Heart left ventricle (tissue), 16 donors: ENCODE results near the gene WRAP73. TPM values are rescaled to one million over a fixed set of nuclear protein-coding genes. Genes with fewer than 3 reads are reported as not detected.

ENCODE experiments used
- ATAC-seq, 4 donors: fragments of 200-7000 bp; cut with Tn5 transposase; one replicate each; pipeline ENCODE4 v1.9.1; 2020 to 2022; ENCODE audit warnings: moderate library complexity in 4 of 4, mild to moderate bottlenecking in 3 of 4, moderate number of reproducible peaks in 1 of 4
- DNase-seq, 5 donors: peaks; one replicate each; pipeline ENCODE4 v3.0.0-alpha.2; 2020
- H3K27ac ChIP-seq, 12 donors: fragments of 200-600 bp; sonication (generic) in 4 of 12; one replicate each; pipeline versions ENCODE4 v1.5.0 to v1.8.0; 2016 to 2022; ENCODE audit warnings: mild to moderate bottlenecking in 2 of 12
- H3K27me3 ChIP-seq, 9 donors: fragments of 200-600 bp; sonication (generic) in 2 of 9; one replicate each; pipeline versions ENCODE4 v1.5.1 to v1.8.0; 2016 to 2022; ENCODE audit warnings: mild to moderate bottlenecking in 3 of 9
- H3K36me3 ChIP-seq, 9 donors: fragments of 200-600 bp; sonication (generic) in 2 of 9; one replicate each; pipeline versions ENCODE4 v1.5.0 to v1.8.0; 2018 to 2022; ENCODE audit warnings: mild to moderate bottlenecking in 2 of 9
- H3K4me1 ChIP-seq, 12 donors: fragments of 200-600 bp; sonication (generic) in 4 of 12; one replicate each; pipeline versions ENCODE4 v1.5.0 to v1.8.0; 2016 to 2022; ENCODE audit warnings: mild to moderate bottlenecking in 3 of 12
- H3K4me3 ChIP-seq, 12 donors: fragments of 200-600 bp; sonication (generic) in 4 of 12; one replicate each; pipeline versions ENCODE4 v1.5.0 to v1.8.0; 2017 to 2022; ENCODE audit warnings: mild to moderate bottlenecking in 9 of 12, moderate library complexity in 4 of 12
- H3K9me3 ChIP-seq, 12 donors: fragments of 200-600 bp; sonication (generic) in 4 of 12; one replicate each; pipeline versions ENCODE4 v1.5.0 to v1.8.0; 2016 to 2022; ENCODE audit warnings: mild to moderate bottlenecking in 1 of 12
- CTCF ChIP-seq, 12 donors: fragments of 200-600 bp; sonication (generic) in 4 of 12; IDR thresholded peaks; one replicate each; pipeline versions ENCODE4 v1.5.0 to v1.8.0; 2018 to 2022; ENCODE audit warnings: antibody characterized with exemption in 12 of 12, mild to moderate bottlenecking in 5 of 12
- POLR2A ChIP-seq, 2 donors: fragments of 450-650 bp; IDR thresholded peaks; one replicate each; pipeline ENCODE4 v1.6.1; 2017; ENCODE audit warnings: antibody characterized with exemption in 2 of 2, mild to moderate bottlenecking in 2 of 2, moderate library complexity in 2 of 2
- WGBS, 4 donors: extraction: QIAGEN DNeasy Blood & Tissue Kit in 2 of 4; methylation state at CpG; one replicate each; pipeline versions ENCODE4 v1.1.5 to v1.1.7; 2013 to 2018; 5-methylcytosine and 5-hydroxymethylcytosine counted together
- intact Hi-C, 10 donors: fragments of 100-400 bp; cut with DNase I; formaldehyde crosslinking; loops; one replicate each; pipeline versions ENCODE4 v1.11.1 to v1.14.2; 2022
- polyA plus RNA-seq, 2 donors: library from polyadenylated mRNA; stranded (reverse); fragments of 200-250 nt; gene quantifications; one replicate each; pipeline ENCODE4 v1.2.3, GENCODE V29; 2013
- total RNA-seq, 9 donors: library from RNA; depleted of rRNA in 2 of 9; stranded (reverse); fragments of >200 nt in 2 of 9; fragmentation: NEBNext Ultra II Directional in 3 of 9; extraction: Animal tissue kit (Norgen Biotek cat#: 25700) in 3 of 9; gene quantifications; one replicate each; pipeline versions ENCODE4 v1.1.0 to v1.2.4, GENCODE V29; 2016 to 2023
- donor health status: ischemic (EF 13 %, LVEDD 7.1; RV severe dilation, severe dysfunction).
- donor health status: healthy with polysubstance abuse.
- donor health status: DM: no; HTN: yes; CAD: no.
- donor health status: DM: no; HTN: no; CAD: no.
- donor health status: ischemic (EF 25% LVEDD 6.9; RV normal size, moderate dysfunction).
- donor health status: ischemic (EF 25% LVEDD 5.7; RV mildly dilated, moderate dysfunction).
- donor health status: healthy.
- donor health status: DM: yes; HTN: yes; CAD: no.
- donor health status: ischemic (EF 35%, LVEDD 5.7; RV mildly dilated, moderate dysfunction).
- donor health status: nonischemic (EF 11% LVEDD 7.7; RV severe dilation, severe dysfunction).
- donor health status: DM: yes; HTN: yes; CAD: no.
- donor health status: PGD.
- donor health status: ischemic (EF 29% LVEDD 5.4; RV normal size, mild dysfunction).
- donor health status: nonischemic (EF 23%, LVEDD 6.1; RV moderate dilation, normal function).

WRAP73 gene
- total and polyA plus RNA-seq, 11 donors, result 8.5 to 21.6 (median 11.3) TPM

- ATAC-seq, result no peak
These were observed 14.2 kb upstream of the WRAP73 start for GRCh38 chr1:3663999-3664699.

GRCh38 chr1:3662080-3662671 lies 12.3 kb upstream of the WRAP73 start:
- intact Hi-C loops, result no loop called here
- H3K36me3 ChIP-seq, result no peaks in the 10 kb centered on the region
- H3K4me3 ChIP-seq, result no peak overlapping the region
- peaks cover 0 to 3% (median 0%) of the 10 kb centered on the region in 9 donors for H3K27me3 ChIP-seq
- ATAC-seq (no peak), DNase-seq (no peak)
- H3K4me1 ChIP-seq, result no peaks in the 10 kb centered on the region
- TF ChIP-seq POLR2A (IDR thresholded peaks at IDR 0.05), result no peak
- no peak for TF ChIP-seq CTCF (IDR thresholded peaks at IDR 0.05)
- 84 to 87% (median 85%) methylated on average over 15 to 16 of the region's 16 CpGs for WGBS, 4 donors
- no peaks in the 10 kb centered on the region for H3K9me3 ChIP-seq
- no peak overlapping the region for H3K27ac ChIP-seq

More at GRCh38 chr1:3663999-3664699, 14.2 kb upstream of the WRAP73 start:
- intact Hi-C loops, result no loop called here
- WGBS, 4 donors, result 65 to 83% (median 76%) methylated on average over 8 to 14 of the region's 14 CpGs
- H3K4me1 ChIP-seq, result peaks cover 0 to 9% (median 5%) of the 10 kb centered on the region in 12 donors
- no peak overlapping the region for H3K27ac ChIP-seq
- no peak overlapping the region for H3K4me3 ChIP-seq
- H3K9me3 ChIP-seq, result no peaks in the 10 kb centered on the region
- no peaks in the 10 kb centered on the region for H3K27me3 ChIP-seq
- TF ChIP-seq CTCF (IDR thresholded peaks at IDR 0.05) (no peak), POLR2A (IDR thresholded peaks at IDR 0.05) (no peak)
- no peaks in the 10 kb centered on the region for H3K36me3 ChIP-seq
- DNase-seq, result peak in 2 of 5 donors; percentile 9 to 20

GRCh38 chr1:3661631-3662030 lies 11.7 kb upstream of the WRAP73 start:
- 90 to 98% (median 96%) methylated on average over 4 of the region's 4 CpGs for WGBS, 4 donors
- no peak for ATAC-seq

More at GRCh38 chr1:3661631-3662030, 11.7 kb upstream of the WRAP73 start:
- TF ChIP-seq POLR2A (IDR thresholded peaks at IDR 0.05), result no peak
- no peak for TF ChIP-seq CTCF (IDR thresholded peaks at IDR 0.05)
- no peaks in the 10 kb centered on the region for H3K36me3 ChIP-seq
- no peak overlapping the region for H3K4me3 ChIP-seq
- no peak overlapping the region for H3K27ac ChIP-seq
- intact Hi-C loops, result no loop called here
- peaks cover 0 to 6% (median 0%) of the 10 kb centered on the region in 9 donors for H3K27me3 ChIP-seq
- no peaks in the 10 kb centered on the region for H3K4me1 ChIP-seq
- H3K9me3 ChIP-seq, result no peaks in the 10 kb centered on the region
- no peak for DNase-seq
